ENCODE data around the gene SEMA7A.

The SEMA7A gene

GRCh38 chr15:74415966-74416916, 17.5 kb downstream of the SEMA7A start:
- no peak for DNase-seq (ENCODE audit: low spot score)

DNA sequence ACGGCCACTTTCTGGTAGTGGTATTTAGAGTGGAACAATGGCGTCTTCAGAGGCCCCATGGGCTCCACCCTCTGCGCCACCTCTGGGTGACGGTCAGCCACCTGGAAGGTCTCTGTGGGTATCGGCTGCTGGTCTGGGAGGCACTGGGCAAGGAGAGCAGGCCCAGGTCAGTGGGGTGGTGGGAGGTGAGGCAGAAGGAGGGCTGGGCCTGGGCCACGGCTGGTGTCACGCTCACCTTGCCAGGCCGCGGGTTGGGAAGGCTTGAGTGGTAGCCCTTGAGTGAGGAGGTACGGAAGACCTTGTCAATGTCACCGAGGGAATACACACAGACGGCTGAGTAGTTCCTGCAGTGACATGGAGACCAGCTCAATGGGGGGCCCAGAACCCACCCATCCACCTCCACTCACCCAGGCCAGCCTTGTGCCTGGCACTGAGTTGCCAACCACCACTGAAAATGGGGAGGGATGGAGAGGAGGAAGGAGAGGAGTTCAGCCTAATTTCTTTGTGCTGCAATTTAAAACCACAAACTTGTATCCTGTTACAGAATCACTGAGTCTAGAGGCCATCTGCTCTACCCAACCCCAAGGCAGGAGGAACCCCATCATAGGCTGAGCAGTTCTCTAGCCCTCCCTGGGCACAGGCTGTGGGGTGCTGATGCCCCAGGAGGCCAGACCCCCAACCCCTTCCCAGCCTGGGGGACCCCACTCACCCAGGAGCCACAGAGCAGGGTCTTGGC, 19.0 kb downstream of the SEMA7A start:
- no peak for DNase-seq (ENCODE audit: low spot score)

GRCh38 chr15:74414081-74414580, 19.6 kb downstream of the SEMA7A start:
- DNase-seq (ENCODE audit: low spot score), result no peak

GRCh38 chr15:74413350-74414080, 20.2 kb downstream of the SEMA7A start:
- DNase-seq (ENCODE audit: low spot score), result no peak

DNA sequence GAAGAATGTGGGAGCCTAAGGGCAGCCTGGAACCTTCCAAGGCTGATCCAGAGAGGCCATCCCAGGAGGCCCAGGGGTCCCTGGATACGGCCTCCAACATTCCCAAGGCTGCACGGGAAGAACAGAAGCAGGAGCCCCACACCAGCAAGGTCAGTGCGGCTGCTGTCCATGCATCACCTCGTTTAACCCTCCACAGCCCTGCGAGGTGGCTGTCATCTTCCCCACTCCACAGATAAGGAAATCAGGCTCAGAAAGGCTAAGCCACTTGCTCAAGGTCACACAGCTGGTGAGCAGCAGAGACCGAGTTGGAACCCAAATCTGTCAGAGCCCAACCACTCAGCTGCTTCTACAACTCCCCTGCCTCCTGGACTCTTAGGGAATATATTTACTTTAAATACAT, 21.6 kb downstream of the SEMA7A start:
- DNase-seq (ENCODE audit: low spot score), result no peak

DNA sequence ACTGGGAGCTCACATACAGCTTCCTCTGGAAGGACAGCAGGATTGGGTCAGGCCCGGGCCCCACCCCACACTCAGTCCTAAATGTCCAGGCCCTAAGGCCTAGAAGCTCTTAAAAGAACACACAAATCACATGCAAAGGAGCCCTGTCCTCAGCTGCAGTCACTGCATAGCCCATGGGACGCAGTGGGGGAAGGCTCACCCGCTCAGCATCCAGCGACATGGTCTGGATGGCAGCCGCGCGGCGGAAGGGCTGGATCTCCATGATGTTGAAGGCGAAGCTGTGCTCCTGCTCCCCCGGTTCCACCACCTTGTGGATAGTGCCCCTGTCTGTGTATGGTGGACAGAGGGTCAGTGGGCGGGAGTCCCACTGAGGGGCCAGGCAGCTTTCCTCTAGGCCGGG, 22.1 kb downstream of the SEMA7A start:
- no peak for DNase-seq (ENCODE audit: low spot score)

- no peak for DNase-seq (ENCODE audit: low spot score)
These were observed 23.3 kb downstream of the SEMA7A start for GRCh38 chr15:74410502-74410901.

- no peak for DNase-seq (ENCODE audit: low spot score)
These were observed 24.5 kb downstream of the SEMA7A start for GRCh38 chr15:74409225-74409624.

GRCh38 chr15:74408815-74409214, 24.9 kb downstream of the SEMA7A start:
- DNase-seq (ENCODE audit: low spot score), result no peak

GRCh38 chr15:74408385-74408784, 25.4 kb downstream of the SEMA7A start:
- no peak for DNase-seq (ENCODE audit: low spot score)

- no peak for DNase-seq (ENCODE audit: low spot score)
These were observed 26.6 kb downstream of the SEMA7A start for GRCh38 chr15:74406992-74407705.

DNA sequence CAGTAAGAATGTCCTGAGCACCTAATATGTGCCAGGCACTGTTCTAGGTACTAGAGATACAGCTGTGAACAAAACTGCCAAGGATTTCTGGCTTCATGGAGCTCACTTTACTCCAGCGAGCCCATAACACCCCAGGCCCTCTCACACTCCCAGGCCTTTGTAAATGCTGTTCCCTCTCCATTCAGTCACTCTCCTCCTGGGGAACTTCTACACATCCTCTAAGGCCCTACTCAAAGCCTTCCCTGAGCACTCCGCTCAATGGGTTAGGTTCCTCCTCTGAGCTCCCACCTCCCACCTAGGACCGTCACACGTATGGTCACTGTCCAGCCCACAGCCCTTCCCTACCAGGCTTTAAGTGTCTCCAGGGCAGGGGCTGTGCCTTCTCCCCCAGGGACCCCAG, 27.2 kb downstream of the SEMA7A start:
- DNase-seq (ENCODE audit: low spot score), result no peak

DNA sequence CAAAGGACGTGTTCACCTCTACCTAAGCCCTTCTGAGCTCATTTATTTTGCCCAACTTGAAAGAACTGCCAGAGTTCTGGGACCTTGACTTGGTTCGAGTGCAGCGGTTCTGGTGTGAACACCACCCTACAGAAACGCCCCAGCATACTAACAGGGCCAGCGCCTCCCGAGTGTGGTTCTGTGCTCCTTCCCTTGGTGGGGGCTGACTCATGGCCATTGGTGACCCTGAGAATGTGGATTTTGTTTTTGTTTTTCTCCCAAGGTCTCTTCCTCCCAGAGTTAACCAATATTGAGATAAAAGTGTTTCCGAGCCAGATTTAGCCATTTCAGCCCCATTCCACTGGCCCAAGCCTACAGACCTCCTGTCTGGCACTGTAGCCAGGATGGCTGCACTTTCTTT, 27.9 kb downstream of the SEMA7A start:
- no peak for DNase-seq (ENCODE audit: low spot score)

GRCh38 chr15:74403991-74404563, 29.7 kb downstream of the SEMA7A start:
- DNase-seq (ENCODE audit: low spot score), result no peak

- no peak for DNase-seq (ENCODE audit: low spot score)
These were observed 30.2 kb downstream of the SEMA7A start for GRCh38 chr15:74403588-74403919.

- peak; percentile 91 for DNase-seq (ENCODE audit: low spot score)
These were observed 30.7 kb downstream of the SEMA7A start for GRCh38 chr15:74402873-74403587.

DNA sequence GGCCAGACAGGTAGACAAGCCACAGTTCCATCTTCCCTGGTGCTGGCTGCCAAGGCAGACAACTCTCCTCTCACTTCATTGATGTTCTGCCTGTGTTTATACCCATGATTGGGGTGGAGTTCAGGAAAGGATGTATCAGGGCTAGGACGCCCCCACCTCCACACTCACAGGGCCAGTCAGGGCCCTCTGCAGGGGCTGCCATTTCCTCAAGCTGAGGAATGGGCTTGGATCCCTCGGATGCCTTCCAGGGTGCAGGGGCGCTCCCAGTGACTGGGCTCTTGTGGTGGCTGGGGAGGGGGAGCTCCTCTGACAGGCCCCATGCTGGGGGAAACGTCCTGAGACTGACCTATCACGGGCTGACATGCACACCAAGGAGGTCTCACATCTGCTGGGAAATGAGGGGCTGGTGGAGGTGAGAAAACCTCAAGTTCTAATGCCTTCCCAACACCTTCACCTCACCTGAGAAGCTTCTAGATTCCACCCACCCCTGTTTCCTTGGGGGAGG, 31.4 kb downstream of the SEMA7A start:
- peak; percentile 30 for DNase-seq (ENCODE audit: low spot score)

- peak; percentile 45 for DNase-seq (ENCODE audit: low spot score)
These were observed 32.6 kb downstream of the SEMA7A start for GRCh38 chr15:74400915-74401757.

DNA sequence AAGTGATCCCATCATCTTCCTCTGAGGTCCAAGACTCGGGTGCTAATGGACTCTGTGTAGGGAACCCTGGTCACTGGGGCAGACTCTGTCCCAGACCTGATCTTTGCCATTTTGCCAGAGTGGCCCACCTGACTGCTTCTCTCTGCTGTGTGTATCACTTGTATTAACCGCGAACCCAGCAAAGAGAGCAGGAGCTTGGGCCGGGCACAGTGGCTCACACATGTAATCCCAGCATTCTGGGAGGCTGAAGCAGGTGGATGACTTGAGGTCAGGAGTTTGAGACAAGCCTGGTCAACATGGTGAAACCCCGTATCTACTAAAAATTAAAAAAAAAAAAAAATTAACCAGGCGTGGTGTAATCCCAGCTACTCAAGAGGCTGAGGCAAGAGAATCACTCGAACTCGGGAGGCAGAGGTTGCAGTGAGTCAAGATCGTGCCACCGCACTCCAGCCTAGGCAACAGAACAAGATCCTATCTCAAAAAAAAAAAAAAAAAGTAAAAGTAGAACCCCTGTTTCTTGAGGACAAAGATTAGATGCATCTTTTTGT, 33.4 kb downstream of the SEMA7A start:
- peak; percentile 55 for DNase-seq (ENCODE audit: low spot score)
